HG03064 (cell line): Measurements from ENCODE around the gene FRMPD4.

Experiments
- ATAC-seq: cut with Tn5 transposase; IDR thresholded peaks from one replicate; pipeline ENCODE4 v1.9.1; 2021; ENCODE audit warnings: low read depth; ENCODE audit not compliant: unreplicated experiment

The FRMPD4 gene

DNA sequence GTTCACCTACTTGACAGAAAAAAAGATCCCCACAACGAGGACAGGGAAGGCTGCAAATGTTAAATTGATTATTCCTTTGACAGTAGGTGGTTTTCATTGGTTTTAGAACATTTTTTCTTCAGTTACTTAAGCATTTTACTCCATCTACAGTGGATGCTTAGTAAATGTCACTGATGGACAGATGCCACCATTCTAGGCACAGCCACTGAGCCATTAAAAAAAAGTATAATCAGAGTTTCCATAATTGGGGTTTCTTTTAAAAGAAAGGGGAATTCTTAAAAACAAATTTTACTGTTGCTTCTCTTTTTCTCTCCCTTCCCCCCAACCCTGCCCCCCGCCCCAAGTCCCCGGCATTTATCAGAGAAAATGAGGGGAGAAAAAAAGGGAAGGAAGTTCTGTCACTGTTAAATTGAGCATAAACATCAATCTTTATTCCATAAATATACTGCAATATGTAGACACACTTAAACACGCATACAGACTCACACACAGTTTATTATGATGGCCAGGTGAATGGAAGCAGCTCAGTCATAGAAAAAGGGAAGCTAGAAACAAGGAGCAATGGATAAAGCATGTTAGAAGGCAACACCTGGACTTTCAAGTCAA lies 573.3 kb downstream of the FRMPD4 start:
- no peak for ATAC-seq

DNA sequence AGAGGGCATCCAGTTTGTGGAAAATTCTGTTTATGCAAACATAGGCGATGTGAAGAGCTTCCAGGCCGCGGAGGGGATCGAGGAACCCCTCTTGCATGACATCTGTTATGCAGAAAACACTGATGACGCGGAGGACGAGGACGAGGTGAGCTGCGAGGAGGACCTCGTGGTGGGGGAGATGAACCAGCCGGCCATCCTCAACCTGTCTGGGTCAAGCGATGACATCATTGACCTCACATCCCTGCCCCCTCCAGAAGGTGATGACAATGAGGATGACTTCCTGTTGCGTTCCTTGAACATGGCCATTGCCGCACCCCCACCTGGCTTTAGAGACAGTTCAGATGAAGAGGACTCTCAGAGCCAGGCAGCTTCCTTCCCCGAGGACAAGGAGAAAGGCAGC lies 578.3 kb downstream of the FRMPD4 start:
- ATAC-seq: no peak

- no peak for ATAC-seq
These were observed 581.6 kb downstream of the FRMPD4 start for GRCh38 chrX:12719837-12720236.

DNA sequence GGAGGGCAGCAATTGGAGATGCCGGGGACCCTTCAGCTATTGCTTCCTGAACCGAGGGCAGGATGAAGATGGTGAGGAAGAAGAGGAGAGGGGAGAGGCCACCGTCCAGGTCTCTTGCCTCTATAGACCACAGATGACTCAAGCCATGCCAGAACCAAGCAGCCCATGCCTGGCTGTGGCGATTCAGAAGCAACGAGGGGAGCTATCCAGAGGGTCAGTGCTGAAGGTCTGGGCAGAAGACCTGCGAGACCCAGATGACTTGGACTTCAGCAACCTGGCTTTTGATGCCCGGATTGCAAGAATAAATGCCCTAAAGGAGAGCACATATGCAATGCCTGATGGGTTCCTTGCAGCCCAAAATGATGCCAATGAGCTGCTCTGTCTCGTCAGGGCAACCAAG lies 582.8 kb downstream of the FRMPD4 start:
- no peak for ATAC-seq

GRCh38 chrX:12722314-12722713 lies 584.0 kb downstream of the FRMPD4 start:
- no peak for ATAC-seq

DNA sequence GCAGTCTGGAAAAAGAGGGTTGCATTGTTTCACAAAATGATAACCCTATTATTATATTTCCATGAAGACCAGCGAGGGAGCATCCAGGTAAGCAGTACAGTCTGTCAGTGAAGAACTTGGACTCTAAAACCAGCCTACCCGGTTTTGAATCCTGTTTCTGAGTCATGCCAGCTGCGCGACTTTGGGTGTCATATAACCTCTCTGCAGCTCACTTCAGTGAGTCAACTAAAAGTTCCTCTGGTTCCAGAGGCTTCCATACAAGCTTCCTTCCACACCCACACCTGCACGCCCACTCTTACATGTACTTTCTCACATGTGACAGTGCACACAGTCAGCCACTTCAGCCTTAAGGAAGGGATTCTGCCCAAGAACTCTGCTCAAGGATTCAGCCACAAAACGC lies 603.1 kb downstream of the FRMPD4 start:
- no peak for ATAC-seq

DNA sequence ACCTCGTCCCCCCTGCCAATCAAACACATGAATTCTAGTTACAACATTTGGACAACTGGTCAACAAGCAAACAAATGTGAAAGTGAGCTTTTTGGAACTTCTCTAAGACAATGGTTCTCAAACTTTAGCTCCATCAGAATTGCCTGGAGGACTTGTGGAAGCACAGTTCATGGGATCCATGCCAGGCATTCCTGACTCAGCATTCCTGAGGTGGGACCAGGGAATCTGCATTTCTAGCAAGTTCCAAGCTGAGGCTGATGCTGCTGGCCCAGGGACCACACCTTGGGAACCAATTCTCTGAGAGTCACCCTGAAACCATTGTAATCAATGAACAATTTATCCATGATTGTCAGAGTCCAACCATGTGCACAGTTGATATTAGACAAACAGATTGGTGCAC lies 609.2 kb downstream of the FRMPD4 start:
- no peak for ATAC-seq

DNA sequence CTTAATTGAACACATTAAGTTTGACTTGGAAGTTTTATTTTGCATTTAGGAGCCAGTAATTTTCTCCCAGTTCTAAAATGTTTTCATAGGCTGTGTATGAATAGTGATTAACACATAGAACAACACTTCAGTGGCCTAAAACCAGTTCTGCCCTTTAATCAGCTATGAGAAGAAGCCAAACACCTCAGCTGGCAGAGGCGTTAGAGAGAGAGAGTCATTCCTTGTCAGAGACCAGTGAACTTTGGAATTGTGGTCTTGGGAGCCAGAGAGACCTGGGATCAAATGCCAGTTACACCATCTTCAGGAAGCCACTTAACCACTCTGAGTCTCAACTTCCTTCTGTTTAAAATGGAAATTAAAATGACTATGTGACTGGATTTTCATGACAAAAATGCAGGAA lies 613.6 kb downstream of the FRMPD4 start:
- ATAC-seq: no peak

DNA sequence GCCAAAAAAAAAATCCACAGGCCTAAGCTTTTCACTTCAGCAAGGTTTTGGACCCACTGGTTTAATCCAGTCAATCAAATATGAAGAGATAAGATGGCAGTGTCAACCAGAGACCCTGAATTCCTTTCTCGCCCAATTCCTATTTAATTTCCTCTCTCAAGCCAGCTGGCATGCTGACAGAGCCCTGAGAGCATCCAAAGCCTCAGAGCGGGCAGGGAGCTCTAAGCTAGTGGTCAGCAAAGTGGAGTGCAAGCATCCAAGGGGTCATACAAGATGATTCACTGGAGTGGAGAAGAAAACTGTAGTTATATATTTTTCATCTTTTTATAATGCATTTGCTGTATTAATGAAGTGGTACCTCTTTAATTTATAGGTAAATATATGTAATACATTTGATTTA lies 615.1 kb downstream of the FRMPD4 start:
- ATAC-seq: no peak

DNA sequence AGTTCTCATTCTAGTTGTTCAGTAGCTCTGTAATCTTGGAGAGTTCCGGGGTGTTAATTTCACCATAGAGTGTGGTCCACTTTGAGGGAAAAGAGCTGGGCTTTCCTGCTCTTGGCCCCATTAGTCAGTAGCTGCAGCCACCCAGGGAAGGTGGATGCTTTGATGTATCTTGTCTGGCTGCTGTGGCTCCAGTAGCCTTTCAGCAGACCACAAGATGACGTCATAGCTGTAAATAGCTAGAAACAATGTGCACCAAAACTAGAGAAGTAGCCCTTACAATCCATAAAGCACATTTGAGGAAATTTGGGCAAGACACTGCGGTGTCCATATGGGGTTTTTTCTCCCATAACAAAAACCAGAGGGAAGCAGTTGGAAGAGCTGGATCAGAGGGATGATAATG lies 620.0 kb downstream of the FRMPD4 start:
- no peak for ATAC-seq

DNA sequence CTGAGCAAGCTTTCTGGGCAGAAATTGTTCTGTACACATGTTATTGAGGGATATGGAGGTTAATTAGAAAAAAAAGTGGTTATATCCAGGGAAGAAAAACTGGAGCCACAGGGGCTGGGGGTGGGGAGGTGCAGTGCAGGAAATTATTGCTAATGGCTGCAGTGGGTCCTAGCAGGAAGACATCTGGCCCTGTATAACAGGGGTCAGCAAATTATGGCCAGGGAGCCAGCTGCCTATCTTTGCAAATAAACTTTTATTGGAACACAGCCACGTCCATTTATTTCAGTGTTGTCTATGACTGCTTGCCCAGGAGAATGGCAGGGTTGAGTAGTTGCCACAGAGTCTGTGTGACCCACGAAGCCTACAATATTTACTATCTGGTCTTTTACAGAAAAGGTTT lies 629.6 kb downstream of the FRMPD4 start:
- ATAC-seq: no peak

GRCh38 chrX:12768491-12768890 lies 630.2 kb downstream of the FRMPD4 start:
- ATAC-seq: no peak

DNA sequence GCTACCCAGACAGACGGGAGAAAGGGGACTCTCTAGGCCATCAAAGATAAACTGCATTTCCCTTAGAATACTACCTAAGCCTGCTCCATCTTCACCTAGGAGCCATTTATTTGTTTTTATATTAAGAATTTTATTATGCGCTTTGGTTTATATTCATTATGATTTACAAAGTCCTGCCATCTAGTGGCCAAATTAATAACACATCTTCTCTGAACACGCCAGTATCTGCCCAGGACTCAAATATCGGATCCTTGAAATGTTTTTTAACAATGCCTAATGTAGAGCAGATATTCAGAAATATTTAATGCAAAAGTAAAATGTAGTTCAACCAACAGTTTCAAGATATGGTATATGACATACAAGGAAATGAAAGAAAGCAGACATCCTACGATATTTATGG lies 632.2 kb downstream of the FRMPD4 start:
- no peak for ATAC-seq

DNA sequence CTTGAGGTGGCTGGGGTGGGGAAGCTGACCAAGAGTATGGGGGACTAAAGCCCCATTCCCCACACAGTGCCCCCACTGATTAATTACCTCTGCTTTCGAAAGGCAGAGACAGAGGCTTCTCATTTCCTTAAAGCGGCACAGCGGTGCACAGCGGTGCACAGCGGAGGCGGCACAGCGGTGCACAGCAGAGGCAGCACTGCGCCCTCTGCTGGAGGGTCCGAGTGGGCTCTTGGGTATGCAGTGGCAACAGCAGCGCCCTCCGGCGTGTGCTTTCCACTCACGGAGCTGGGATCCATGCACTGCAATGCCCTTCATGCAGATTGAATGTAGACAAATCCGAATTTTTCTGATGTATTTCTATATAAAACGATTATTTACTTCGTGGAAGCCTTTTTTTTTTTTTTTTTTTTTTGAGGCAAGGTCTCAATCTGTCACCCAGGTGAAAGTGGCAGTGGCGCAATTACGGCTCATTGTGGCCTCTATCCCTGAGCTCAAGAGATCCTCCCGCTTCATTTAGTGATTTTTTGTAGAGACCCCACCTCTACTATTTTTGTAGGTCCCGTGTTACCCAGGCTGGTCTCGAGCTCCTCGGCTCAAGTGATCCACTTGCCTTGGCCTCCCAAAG lies 633.3 kb downstream of the FRMPD4 start:
- ATAC-seq: peak; percentile 99
